Measurements from ENCODE around the gene GRIK2. TPM values are rescaled to one million over a fixed set of nuclear protein-coding genes. Genes with fewer than 3 reads are reported as not detected.

The GRIK2 gene
- polyA plus RNA-seq, 1 experiment, result 12.8 TPM

DNA sequence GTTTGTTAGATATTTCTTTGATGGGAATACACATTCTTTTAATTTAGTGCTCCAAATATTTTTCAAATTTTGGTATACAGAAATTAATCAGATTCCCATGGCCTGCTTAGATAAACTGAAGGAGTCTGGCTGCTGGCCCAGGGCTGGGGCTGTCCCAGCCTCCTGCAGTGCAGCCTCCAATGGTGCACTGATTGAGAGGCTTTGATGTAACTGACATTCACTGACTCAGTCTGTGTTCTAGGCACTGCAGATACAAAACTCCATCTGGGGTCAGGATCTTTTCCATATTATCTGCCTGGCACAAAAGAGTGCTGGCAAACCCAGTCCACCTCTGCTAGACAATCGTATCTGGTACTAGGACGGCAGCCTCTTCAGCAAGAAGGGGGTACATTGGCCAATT is 64.8 kb downstream of the GRIK2 start:
- DNase-seq (ENCODE audit: low read depth, low spot score), result no peak
- Histone ChIP-seq H3K27me3 (ENCODE audit: control insufficient read depth, insufficient read depth, low read length) (no peaks in the 10 kb centered on the region), H3K27ac (ENCODE audit: low read depth, low read length) (no peak overlapping the region), H3K9me3 (ENCODE audit: control insufficient read depth, insufficient read depth, low read length) (no peaks in the 10 kb centered on the region), H3K4me3 (ENCODE audit: low read depth, low read length) (no peak overlapping the region)
- CTCF ChIA-PET, result no interaction called here
- TF ChIP-seq, protein P1, sequence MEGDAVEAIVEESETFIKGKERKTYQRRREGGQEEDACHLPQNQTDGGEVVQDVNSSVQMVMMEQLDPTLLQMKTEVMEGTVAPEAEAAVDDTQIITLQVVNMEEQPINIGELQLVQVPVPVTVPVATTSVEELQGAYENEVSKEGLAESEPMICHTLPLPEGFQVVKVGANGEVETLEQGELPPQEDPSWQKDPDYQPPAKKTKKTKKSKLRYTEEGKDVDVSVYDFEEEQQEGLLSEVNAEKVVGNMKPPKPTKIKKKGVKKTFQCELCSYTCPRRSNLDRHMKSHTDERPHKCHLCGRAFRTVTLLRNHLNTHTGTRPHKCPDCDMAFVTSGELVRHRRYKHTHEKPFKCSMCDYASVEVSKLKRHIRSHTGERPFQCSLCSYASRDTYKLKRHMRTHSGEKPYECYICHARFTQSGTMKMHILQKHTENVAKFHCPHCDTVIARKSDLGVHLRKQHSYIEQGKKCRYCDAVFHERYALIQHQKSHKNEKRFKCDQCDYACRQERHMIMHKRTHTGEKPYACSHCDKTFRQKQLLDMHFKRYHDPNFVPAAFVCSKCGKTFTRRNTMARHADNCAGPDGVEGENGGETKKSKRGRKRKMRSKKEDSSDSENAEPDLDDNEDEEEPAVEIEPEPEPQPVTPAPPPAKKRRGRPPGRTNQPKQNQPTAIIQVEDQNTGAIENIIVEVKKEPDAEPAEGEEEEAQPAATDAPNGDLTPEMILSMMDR (IDR thresholded peaks at IDR 0.05; ENCODE audit: low read depth, low read length), result no peak
- POLR2A ChIA-PET, result no interaction called here

DNA sequence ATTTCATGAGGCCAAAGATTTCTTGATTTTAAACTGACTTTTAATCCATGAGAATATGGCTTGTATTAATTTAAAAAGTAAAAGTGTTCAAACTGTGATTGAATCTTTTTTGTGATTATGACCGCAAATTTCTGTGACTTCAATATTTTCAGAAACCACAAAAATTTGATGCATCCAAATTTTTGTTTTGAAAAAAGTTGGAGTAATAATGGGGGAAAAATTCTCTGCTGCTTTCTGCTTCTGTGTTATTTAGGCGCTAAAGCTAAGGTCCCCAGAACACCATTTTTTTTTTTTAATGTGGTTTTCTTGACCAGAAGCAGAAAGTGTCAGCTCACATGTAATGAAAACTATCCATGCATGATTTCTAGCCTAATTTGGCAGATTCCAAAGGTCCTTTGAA is 65.3 kb downstream of the GRIK2 start:
- no peak overlapping the region for H3K4me3 ChIP-seq (ENCODE audit: low read depth, low read length)
- no peak overlapping the region for H3K27ac ChIP-seq (ENCODE audit: low read depth, low read length)
- TF ChIP-seq, protein P1 (IDR thresholded peaks at IDR 0.05; ENCODE audit: low read depth, low read length), result no peak
- H3K9me3 ChIP-seq (ENCODE audit: control insufficient read depth, insufficient read depth, low read length), result no peaks in the 10 kb centered on the region
- no peaks in the 10 kb centered on the region for H3K27me3 ChIP-seq (ENCODE audit: control insufficient read depth, insufficient read depth, low read length)
- no peak for DNase-seq (ENCODE audit: low read depth, low spot score)
- CTCF ChIA-PET, result no interaction called here
- POLR2A ChIA-PET, result no interaction called here

DNA sequence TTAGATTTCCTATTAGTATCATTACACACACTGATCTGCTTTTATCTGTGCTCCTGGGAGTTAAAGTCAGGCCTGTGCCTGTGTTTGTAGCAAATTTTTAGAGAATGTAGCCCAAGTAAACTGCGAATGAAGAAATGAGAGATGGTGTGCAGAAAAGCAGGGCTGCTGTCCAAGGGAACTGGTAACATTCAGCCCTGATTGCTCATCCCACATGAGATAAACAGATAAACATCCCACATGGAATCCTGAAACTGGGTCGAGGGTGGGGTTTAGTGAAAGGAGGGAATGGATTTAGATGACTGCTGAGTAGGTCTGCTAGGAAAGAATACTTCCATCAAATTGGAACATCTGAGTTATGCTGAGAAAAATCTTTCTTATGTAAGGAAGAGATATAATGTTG is 69.1 kb downstream of the GRIK2 start:
- ChIA-PET CTCF (no interaction called here), POLR2A (no interaction called here)
- no peaks in the 10 kb centered on the region for H3K27me3 ChIP-seq (ENCODE audit: control insufficient read depth, insufficient read depth, low read length)
- H3K9me3 ChIP-seq (ENCODE audit: control insufficient read depth, insufficient read depth, low read length), result no peaks in the 10 kb centered on the region; the same call in 1 of the 2 replicates
- TF ChIP-seq, protein P1 (IDR thresholded peaks at IDR 0.05; ENCODE audit: low read depth, low read length), result no peak
- peak; percentile 6 for DNase-seq (ENCODE audit: low read depth, low spot score)
- H3K4me3 ChIP-seq (ENCODE audit: low read depth, low read length), result no peak overlapping the region
- H3K27ac ChIP-seq (ENCODE audit: low read depth, low read length), result no peak overlapping the region

DNA sequence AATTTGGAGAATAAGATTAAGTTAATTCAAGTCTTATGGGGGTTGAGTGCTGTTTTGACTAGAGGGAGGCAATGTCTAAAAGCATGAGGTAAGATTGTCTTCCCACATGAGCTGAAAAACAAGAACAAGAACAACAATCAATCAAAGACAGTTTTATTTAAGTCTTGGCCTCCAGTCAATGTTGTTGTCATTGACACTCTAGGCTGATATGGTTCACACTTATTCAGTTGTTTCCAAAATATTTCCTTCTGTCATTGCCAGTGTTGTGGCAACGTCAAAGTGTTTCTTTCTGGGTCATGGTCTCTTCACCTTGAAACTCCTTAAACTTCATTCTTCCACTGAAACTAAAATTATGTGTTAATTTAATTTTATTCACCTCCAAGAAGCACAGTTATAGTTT is 72.4 kb downstream of the GRIK2 start:
- ChIA-PET POLR2A (no interaction called here), CTCF (no interaction called here)

DNA sequence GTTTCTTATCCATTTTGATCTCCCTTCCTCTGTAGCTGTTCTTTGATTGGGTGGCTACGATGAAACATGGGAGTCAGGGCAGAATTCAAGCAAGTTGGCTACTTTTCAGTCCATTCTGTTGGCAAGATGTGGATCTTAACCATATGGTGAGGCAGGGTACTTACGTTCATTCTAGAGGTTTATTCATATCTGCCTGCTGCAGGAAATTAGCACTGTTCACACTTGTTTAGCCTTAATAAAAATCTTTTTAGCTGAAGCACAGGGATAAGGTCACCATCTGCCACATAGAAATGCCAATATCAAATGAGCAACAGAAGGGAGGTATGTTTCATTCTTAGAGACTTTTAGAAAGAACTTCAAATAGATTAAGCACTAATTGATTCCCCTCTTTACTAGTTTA is 83.9 kb downstream of the GRIK2 start:
- CTCF ChIA-PET, result interaction anchor here (0.9 kb wide), 1 partner anchor 57 kb away, joined by 3 read pairs; no protein-coding TSS in a partner anchor
- TF ChIP-seq, protein P1 (IDR thresholded peaks at IDR 0.05; ENCODE audit: low read depth, low read length), result no peak
- no peak for DNase-seq (ENCODE audit: low read depth, low spot score)

More for the DNA sequence above, 72.4 kb downstream of the GRIK2 start:
- TF ChIP-seq, protein P1 (IDR thresholded peaks at IDR 0.05; ENCODE audit: low read depth, low read length), result no peak
- H3K27me3 ChIP-seq (ENCODE audit: control insufficient read depth, insufficient read depth, low read length), result no peaks in the 10 kb centered on the region
- no peak for DNase-seq (ENCODE audit: low read depth, low spot score)
- no peak overlapping the region for H3K27ac ChIP-seq (ENCODE audit: low read depth, low read length)
- H3K4me3 ChIP-seq (ENCODE audit: low read depth, low read length), result no peak overlapping the region
- H3K9me3 ChIP-seq (ENCODE audit: control insufficient read depth, insufficient read depth, low read length), result no peaks in the 10 kb centered on the region; the same call in 1 of the 2 replicates

More for the DNA sequence above, 83.9 kb downstream of the GRIK2 start:
- no peak overlapping the region for H3K27ac ChIP-seq (ENCODE audit: low read depth, low read length)
- no peaks in the 10 kb centered on the region for H3K27me3 ChIP-seq (ENCODE audit: control insufficient read depth, insufficient read depth, low read length)
- H3K4me3 ChIP-seq (ENCODE audit: low read depth, low read length), result no peak overlapping the region
- POLR2A ChIA-PET, result no interaction called here
- H3K9me3 ChIP-seq (ENCODE audit: control insufficient read depth, insufficient read depth, low read length), result 0 out of 2 replicates have a peak, but pooled peaks cover 3% of the 10 kb centered on the region
